Transverse colon (tissue), 4 donors: Measurements from ENCODE around the gene MRPL16.

Experiments
- EP300 ChIP-seq: sonication (generic); formaldehyde crosslinking; IDR thresholded peaks from one replicate; pipeline ENCODE4 v1.6.1; 2017; ENCODE audit warnings: antibody characterized with exemption, low read depth
- POLR2A ChIP-seq: fragments of 450-650 bp; IDR thresholded peaks from one replicate; pipeline ENCODE4 v1.6.1; 2016; ENCODE audit warnings: antibody characterized with exemption, mild to moderate bottlenecking, moderate library complexity
- POLR2AphosphoS5 ChIP-seq, 3 donors: sonication (generic); formaldehyde crosslinking; IDR thresholded peaks; one replicate each; pipeline ENCODE4 v1.6.1; 2016; ENCODE audit warnings: antibody characterized with exemption in 3 of 3
- TF ChIP-seq, protein P1 (sequence below), 5 experiments: fragments of 200-600 bp in 3 of 5; fragments of 450-650 bp in 2 of 5; sonication (generic) in 3 of 5; IDR thresholded peaks; 1 replicate in 2 of 5; 2 replicates in 3 of 5; pipeline ENCODE4 v1.5.1; 2016 to 2017; ENCODE audit warnings: antibody characterized with exemption in 5 of 5, inconsistent platforms in 3 of 5, mild to moderate bottlenecking in 2 of 5, moderate library complexity in 1 of 5

DNA sequence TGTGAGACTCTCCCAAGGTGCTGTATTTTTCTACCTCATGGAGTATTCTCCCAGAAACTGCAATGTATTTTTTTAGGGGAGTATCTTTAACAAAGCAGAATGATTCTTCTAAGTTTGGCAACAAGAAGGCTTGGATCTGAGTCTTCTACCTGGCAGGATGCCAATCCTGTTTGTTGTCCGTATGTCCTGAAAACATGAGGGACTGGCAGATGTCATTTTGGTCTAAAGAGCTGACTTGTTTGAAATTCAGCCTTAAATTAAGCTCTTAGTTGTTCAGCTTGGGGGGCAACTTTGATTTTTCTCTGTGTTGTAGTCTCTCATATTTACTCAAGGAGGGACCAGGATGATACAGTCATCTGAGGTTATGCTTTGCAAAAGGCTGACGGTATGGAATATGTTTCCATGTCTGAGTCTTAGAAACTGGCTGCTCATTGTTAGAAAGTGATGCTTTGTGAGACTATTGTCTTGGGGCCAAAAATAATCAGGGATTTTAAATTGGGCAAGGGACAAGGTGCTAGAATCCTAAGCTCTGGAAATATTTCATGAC is 9.3 kb downstream of the MRPL16 start:
- TF ChIP-seq, protein P1, sequence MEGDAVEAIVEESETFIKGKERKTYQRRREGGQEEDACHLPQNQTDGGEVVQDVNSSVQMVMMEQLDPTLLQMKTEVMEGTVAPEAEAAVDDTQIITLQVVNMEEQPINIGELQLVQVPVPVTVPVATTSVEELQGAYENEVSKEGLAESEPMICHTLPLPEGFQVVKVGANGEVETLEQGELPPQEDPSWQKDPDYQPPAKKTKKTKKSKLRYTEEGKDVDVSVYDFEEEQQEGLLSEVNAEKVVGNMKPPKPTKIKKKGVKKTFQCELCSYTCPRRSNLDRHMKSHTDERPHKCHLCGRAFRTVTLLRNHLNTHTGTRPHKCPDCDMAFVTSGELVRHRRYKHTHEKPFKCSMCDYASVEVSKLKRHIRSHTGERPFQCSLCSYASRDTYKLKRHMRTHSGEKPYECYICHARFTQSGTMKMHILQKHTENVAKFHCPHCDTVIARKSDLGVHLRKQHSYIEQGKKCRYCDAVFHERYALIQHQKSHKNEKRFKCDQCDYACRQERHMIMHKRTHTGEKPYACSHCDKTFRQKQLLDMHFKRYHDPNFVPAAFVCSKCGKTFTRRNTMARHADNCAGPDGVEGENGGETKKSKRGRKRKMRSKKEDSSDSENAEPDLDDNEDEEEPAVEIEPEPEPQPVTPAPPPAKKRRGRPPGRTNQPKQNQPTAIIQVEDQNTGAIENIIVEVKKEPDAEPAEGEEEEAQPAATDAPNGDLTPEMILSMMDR (IDR thresholded peaks at IDR 0.05), result no peak
- no peak for TF ChIP-seq POLR2A
- TF ChIP-seq EP300, result no peak
- no peak for TF ChIP-seq POLR2AphosphoS5 (IDR thresholded peaks at IDR 0.05)
